HG03159 (cell line): ENCODE data around the gene INTS4.
"Not testable (repeated sequence)": the region's sequence is repeated elsewhere in the genome, so short reads cannot be mapped to it uniquely, and the experiment has no call there.

ENCODE experiments used
- ATAC-seq: cut with Tn5 transposase; IDR thresholded peaks from one replicate; pipeline ENCODE4 v1.9.1; 2021; ENCODE audit warnings: mild to moderate bottlenecking, moderate library complexity; ENCODE audit not compliant: unreplicated experiment

The INTS4 gene

GRCh38 chr11:78025378-78025777 is 30.9 kb upstream of the INTS4 start:
- ATAC-seq, result no peak

GRCh38 chr11:78023426-78023825 is 29.0 kb upstream of the INTS4 start:
- ATAC-seq, result no peak

- no peak for ATAC-seq
Measured at GRCh38 chr11:78022397-78023396, 28.2 kb upstream of the INTS4 start, which contains the start of gene KCTD14. KCTD14 (minus strand) TSS chr11:78023276; CDS start chr11:78023249, 27 bp downstream.

GRCh38 chr11:78021611-78022010 is 27.1 kb upstream of the INTS4 start:
- ATAC-seq, result no peak

GRCh38 chr11:78020246-78020645 is 25.8 kb upstream of the INTS4 start:
- ATAC-seq, result no peak

GRCh38 chr11:78019808-78020207 is 25.3 kb upstream of the INTS4 start:
- no peak for ATAC-seq

GRCh38 chr11:78015878-78016277 is 21.4 kb upstream of the INTS4 start:
- no peak for ATAC-seq

- not testable (repeated sequence) for ATAC-seq
Measured at GRCh38 chr11:78014937-78015520, 20.6 kb upstream of the INTS4 start.

GRCh38 chr11:78011301-78011700 is 16.8 kb upstream of the INTS4 start:
- ATAC-seq, result no peak

- no peak for ATAC-seq
Measured at GRCh38 chr11:78010755-78011154, 16.3 kb upstream of the INTS4 start.

GRCh38 chr11:78010304-78010703 is 15.8 kb upstream of the INTS4 start:
- ATAC-seq, result no peak

- no peak for ATAC-seq
Measured at GRCh38 chr11:78009062-78009461, 14.6 kb upstream of the INTS4 start.

GRCh38 chr11:78000193-78000592 is 5.7 kb upstream of the INTS4 start:
- ATAC-seq, result no peak

- ATAC-seq, result no peak
Measured at GRCh38 chr11:77999446-78000030, 5.1 kb upstream of the INTS4 start.

- no peak for ATAC-seq
Measured at GRCh38 chr11:77993902-77994301, 566 bp downstream of the INTS4 start.

- ATAC-seq, result no peak
Measured at GRCh38 chr11:77990981-77991380, 3.5 kb downstream of the INTS4 start.

GRCh38 chr11:77986456-77986855 is 8.0 kb downstream of the INTS4 start:
- ATAC-seq, result not testable (repeated sequence)

- ATAC-seq, result no peak
Measured at GRCh38 chr11:77981346-77981947, 13.0 kb downstream of the INTS4 start.

GRCh38 chr11:77968337-77968736 is 26.1 kb downstream of the INTS4 start:
- ATAC-seq, result no peak

- no peak for ATAC-seq
Measured at GRCh38 chr11:77967753-77968152, 26.7 kb downstream of the INTS4 start.

- ATAC-seq, result no peak
Measured at GRCh38 chr11:77967121-77967520, 27.3 kb downstream of the INTS4 start.
